GF-D8 (cell line): ENCODE data around the gene HTR3D.
"Not testable (repeated sequence)": the region's sequence is repeated elsewhere in the genome, so short reads cannot be mapped to it uniquely, and the experiment has no call there.

ENCODE experiments used
- DNase-seq: peaks from one replicate; lab custom pipeline; 2025; lab: John Stamatoyannopoulos, UW

HTR3D gene

GRCh38 chr3:184016169-184016570, 15.4 kb upstream of the HTR3D start:
- DNase-seq = no peak

GRCh38 chr3:184016811-184017671, 14.5 kb upstream of the HTR3D start:
- no peak for DNase-seq

- DNase-seq = peak; percentile 71
Observed at GRCh38 chr3:184017672-184018423, 13.7 kb upstream of the HTR3D start, which contains the start of gene ABCC5. TSS of gene ABCC5 (minus strand) at chr3:184017884. CDS start at chr3:184014392, 3,492 bp downstream.

- no peak for DNase-seq
Observed at GRCh38 chr3:184018424-184018973, 13.0 kb upstream of the HTR3D start.

- peak; percentile 86 for DNase-seq
Observed at GRCh38 chr3:184022323-184022722, 9.2 kb upstream of the HTR3D start.

- not testable (repeated sequence) for DNase-seq
Observed at GRCh38 chr3:184025256-184025655, 6.3 kb upstream of the HTR3D start.

- not testable (repeated sequence) for DNase-seq
Observed at GRCh38 chr3:184028275-184028890, 3.2 kb upstream of the HTR3D start.

- no peak for DNase-seq
Observed at GRCh38 chr3:184029443-184029842, 2.1 kb upstream of the HTR3D start.

GRCh38 chr3:184030536-184030935, 1.0 kb upstream of the HTR3D start:
- no peak for DNase-seq

- no peak for DNase-seq
Observed at GRCh38 chr3:184037816-184038215, 6.3 kb downstream of the HTR3D start.

- DNase-seq = not testable (repeated sequence)
Observed at GRCh38 chr3:184038307-184038706, 6.8 kb downstream of the HTR3D start.

- DNase-seq = no peak
Observed at GRCh38 chr3:184039414-184039813, 7.9 kb downstream of the HTR3D start.

GRCh38 chr3:184040010-184040409, 8.5 kb downstream of the HTR3D start:
- DNase-seq = no peak

- DNase-seq = no peak
Observed at GRCh38 chr3:184042617-184043016, 11.1 kb downstream of the HTR3D start.

GRCh38 chr3:184045995-184046394, 14.5 kb downstream of the HTR3D start:
- DNase-seq = no peak

- no peak for DNase-seq
Observed at GRCh38 chr3:184050217-184050847, 18.8 kb downstream of the HTR3D start.

GRCh38 chr3:184052767-184053166, 21.2 kb downstream of the HTR3D start, which contains the start of gene HTR3C:
TSS of gene HTR3C (plus strand) at chr3:184053047. CDS start at chr3:184053081, 34 bp downstream.
- DNase-seq = no peak

GRCh38 chr3:184058029-184058428, 26.5 kb downstream of the HTR3D start:
- DNase-seq = no peak

- DNase-seq = no peak
Observed at GRCh38 chr3:184059424-184059823, 27.9 kb downstream of the HTR3D start.

GRCh38 chr3:184062637-184063036, 31.1 kb downstream of the HTR3D start:
- DNase-seq = no peak

GRCh38 chr3:184066211-184066610, 34.7 kb downstream of the HTR3D start:
- DNase-seq = no peak
